Ishikawa (cell line): Measurements from ENCODE around the gene PCBD2.
A peak's percentile ranks its signal among the peaks of the same experiment; 100 is the strongest.

Experiments
- CEBPB ChIP-seq: IDR thresholded peaks from 2 replicates; pipeline ENCODE4 v1.6.1; 2012
- CREB1 ChIP-seq: IDR thresholded peaks from 2 replicates; pipeline ENCODE4 v1.6.1; 2012; ENCODE audit warnings: low read depth
- EGR1 ChIP-seq: IDR thresholded peaks from 2 replicates; pipeline ENCODE4 v1.6.1; 2012
- EP300 ChIP-seq: IDR thresholded peaks from 2 replicates; pipeline ENCODE4 v1.6.1; 2012; ENCODE audit warnings: borderline replicate concordance
- FOXM1 ChIP-seq: IDR thresholded peaks from 2 replicates; pipeline ENCODE4 v1.6.1; 2012; ENCODE audit warnings: low read depth, borderline replicate concordance
- NFIC ChIP-seq: IDR thresholded peaks from 2 replicates; pipeline ENCODE4 v1.6.1; 2012
- RAD21 ChIP-seq: IDR thresholded peaks from 2 replicates; pipeline ENCODE4 v1.6.1; 2012; ENCODE audit warnings: low read depth
- TAF1 ChIP-seq: IDR thresholded peaks from 2 replicates; pipeline ENCODE4 v1.6.1; 2012; ENCODE audit warnings: low read depth, mild to moderate bottlenecking
- TCF12 ChIP-seq: IDR thresholded peaks from 2 replicates; pipeline ENCODE4 v1.6.1; 2012; ENCODE audit warnings: low read depth
- TEAD4 ChIP-seq: IDR thresholded peaks from 2 replicates; pipeline ENCODE4 v1.6.1; 2012
- YY1 ChIP-seq: IDR thresholded peaks from 2 replicates; pipeline ENCODE4 v1.6.1; 2012; ENCODE audit warnings: low read depth
- ZBTB7A ChIP-seq: IDR thresholded peaks from 2 replicates; pipeline ENCODE4 v1.6.1; 2012; ENCODE audit warnings: low read depth
- TF ChIP-seq, protein P1 (sequence below): IDR thresholded peaks from 2 replicates; pipeline ENCODE4 v1.6.1; 2012
- TF ChIP-seq, protein P2 (sequence below): IDR thresholded peaks from 2 replicates; pipeline ENCODE4 v1.6.1; 2012
- TF ChIP-seq, protein P3 (sequence below): IDR thresholded peaks from 2 replicates; pipeline ENCODE4 v1.6.1; 2012; ENCODE audit warnings: low read depth, mild to moderate bottlenecking

PCBD2 gene

DNA sequence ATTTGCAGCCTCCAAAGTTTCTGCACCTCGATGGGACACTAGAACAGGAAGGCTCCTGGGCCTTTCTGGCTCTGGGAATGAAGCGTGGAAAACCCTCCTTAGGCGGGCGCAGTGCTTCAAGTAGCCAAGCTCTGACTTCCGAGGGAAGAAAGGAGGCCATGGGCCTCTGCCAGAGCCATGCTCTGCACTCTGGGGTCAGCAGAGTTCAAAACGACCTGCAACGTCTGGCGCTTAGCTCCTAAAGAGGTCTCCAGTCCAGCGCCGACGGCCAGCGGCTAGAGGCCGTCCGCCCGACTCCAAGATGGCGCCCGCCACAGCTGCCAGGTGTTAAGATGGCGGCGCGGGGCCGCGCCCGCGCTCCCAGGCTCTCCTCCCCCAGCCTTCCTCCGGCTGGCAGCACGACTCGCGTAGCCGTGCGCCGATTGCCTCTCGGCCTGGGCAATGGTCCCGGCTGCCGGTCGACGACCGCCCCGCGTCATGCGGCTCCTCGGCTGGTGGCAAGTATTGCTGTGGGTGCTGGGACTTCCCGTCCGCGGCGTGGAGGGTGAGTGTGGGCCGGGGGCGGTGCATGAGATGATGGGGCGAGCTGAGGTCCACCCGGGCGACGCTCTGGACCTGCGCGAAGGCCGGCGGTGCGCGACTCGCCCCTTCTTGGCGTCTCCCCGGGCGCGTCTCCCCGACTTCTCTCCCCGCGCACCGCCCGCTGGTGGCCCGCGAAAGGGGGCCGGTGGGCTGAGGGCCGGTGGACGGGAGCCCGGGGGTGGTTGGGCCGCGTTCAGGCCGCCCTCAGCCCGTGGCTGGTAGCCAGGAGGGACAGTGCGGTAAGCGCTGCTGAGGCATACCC is 30.7 kb upstream of the PCBD2 start, which contains the start of gene TXNDC15:
Gene TXNDC15 (plus strand): TSS at position 385 of the 844 bp plus-strand sequence. CDS start 57 bp downstream, at position 442.
- TF ChIP-seq YY1 (peak; percentile 100), RAD21 (no peak), NFIC (peak; percentile 36), TCF12 (peak; percentile 72; the same call in 1 of the 2 replicates), EP300 (no peak), ZBTB7A (peak; percentile 79), FOXM1 (no peak), CREB1 (no peak), TAF1 (peak; percentile 100), TEAD4 (peak; percentile 56), EGR1 (peak; percentile 95), CEBPB (no peak)
- TF ChIP-seq, protein P1, sequence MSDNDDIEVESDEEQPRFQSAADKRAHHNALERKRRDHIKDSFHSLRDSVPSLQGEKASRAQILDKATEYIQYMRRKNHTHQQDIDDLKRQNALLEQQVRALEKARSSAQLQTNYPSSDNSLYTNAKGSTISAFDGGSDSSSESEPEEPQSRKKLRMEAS: peak; percentile 89
- TF ChIP-seq, protein P2, sequence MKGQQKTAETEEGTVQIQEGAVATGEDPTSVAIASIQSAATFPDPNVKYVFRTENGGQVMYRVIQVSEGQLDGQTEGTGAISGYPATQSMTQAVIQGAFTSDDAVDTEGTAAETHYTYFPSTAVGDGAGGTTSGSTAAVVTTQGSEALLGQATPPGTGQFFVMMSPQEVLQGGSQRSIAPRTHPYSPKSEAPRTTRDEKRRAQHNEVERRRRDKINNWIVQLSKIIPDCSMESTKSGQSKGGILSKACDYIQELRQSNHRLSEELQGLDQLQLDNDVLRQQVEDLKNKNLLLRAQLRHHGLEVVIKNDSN: no peak
- TF ChIP-seq, protein P3, sequence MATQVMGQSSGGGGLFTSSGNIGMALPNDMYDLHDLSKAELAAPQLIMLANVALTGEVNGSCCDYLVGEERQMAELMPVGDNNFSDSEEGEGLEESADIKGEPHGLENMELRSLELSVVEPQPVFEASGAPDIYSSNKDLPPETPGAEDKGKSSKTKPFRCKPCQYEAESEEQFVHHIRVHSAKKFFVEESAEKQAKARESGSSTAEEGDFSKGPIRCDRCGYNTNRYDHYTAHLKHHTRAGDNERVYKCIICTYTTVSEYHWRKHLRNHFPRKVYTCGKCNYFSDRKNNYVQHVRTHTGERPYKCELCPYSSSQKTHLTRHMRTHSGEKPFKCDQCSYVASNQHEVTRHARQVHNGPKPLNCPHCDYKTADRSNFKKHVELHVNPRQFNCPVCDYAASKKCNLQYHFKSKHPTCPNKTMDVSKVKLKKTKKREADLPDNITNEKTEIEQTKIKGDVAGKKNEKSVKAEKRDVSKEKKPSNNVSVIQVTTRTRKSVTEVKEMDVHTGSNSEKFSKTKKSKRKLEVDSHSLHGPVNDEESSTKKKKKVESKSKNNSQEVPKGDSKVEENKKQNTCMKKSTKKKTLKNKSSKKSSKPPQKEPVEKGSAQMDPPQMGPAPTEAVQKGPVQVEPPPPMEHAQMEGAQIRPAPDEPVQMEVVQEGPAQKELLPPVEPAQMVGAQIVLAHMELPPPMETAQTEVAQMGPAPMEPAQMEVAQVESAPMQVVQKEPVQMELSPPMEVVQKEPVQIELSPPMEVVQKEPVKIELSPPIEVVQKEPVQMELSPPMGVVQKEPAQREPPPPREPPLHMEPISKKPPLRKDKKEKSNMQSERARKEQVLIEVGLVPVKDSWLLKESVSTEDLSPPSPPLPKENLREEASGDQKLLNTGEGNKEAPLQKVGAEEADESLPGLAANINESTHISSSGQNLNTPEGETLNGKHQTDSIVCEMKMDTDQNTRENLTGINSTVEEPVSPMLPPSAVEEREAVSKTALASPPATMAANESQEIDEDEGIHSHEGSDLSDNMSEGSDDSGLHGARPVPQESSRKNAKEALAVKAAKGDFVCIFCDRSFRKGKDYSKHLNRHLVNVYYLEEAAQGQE: no peak

DNA sequence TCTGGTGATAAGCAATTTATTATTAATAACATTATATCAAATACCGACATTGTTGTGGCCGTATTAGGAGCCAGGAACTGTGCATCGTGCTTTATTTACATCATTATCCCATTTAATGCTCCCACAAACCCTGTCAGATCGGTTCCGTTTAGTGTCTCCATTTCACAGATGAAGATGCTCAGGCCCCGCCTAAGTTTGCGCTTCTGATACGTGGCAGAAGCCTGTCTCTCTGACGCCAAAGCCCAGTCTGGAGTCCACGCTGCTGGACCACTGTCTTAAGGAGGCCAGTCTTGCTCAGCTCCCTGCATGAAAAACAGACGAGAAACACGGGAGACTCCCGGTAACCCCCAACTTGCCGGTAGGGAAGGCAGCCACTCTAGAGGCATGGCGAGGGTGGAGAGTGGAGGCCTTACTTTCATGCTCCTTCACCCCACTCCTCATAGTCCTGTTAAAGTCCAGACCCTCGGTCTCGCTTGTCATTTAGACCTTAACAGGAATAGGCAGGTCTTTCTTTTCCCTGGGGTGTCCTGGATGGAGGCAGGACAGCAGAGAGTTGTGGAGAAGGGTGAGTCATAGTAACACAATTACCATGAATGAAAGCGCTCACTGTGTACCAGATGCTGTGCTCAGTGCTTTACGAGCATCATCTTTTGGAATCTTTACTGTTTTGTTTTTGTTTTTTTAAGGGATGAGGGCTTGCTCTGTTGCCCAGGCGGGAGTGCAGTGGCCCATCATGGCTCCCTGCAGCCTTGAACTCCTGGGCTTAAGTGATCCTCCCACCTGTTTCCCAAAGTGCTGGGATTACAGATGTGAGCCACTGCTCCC is 29.9 kb upstream of the PCBD2 start:
- TF ChIP-seq, protein P2: no peak
- TF ChIP-seq, protein P1: no peak
- peak; percentile 5; the same call in 1 of the 2 replicates for TF ChIP-seq ZBTB7A

DNA sequence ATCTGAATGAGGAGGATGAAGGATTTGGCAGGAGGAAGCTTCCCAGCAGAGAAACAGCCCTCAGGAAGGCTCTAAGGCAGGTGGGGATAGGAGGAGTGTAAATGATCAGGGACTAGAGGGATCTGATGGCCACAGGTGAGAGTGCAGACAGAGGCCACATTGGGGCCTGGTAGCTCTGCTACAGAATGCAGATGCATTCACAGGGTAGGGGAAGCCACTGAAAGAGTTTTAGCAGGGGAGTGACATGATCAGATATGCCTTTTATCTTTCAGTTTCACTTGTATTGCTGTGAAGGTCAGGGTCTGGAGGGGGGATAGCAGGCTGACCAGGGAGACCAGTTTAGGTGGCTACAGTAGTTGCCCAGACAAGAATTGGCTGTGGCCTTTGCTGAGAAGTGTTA is 27.8 kb upstream of the PCBD2 start:
- no peak for TF ChIP-seq RAD21
- TF ChIP-seq NFIC: no peak
- TF ChIP-seq, protein P1: no peak
- no peak for TF ChIP-seq EP300
- no peak for TF ChIP-seq YY1
- no peak for TF ChIP-seq EGR1
- TF ChIP-seq FOXM1: no peak
- TF ChIP-seq, protein P2: no peak
- no peak for TF ChIP-seq CREB1
- TF ChIP-seq, protein P3: no peak
- TF ChIP-seq ZBTB7A: no peak
- TF ChIP-seq TCF12: no peak
- TF ChIP-seq TEAD4: no peak
- no peak for TF ChIP-seq CEBPB
- TF ChIP-seq TAF1: no peak

DNA sequence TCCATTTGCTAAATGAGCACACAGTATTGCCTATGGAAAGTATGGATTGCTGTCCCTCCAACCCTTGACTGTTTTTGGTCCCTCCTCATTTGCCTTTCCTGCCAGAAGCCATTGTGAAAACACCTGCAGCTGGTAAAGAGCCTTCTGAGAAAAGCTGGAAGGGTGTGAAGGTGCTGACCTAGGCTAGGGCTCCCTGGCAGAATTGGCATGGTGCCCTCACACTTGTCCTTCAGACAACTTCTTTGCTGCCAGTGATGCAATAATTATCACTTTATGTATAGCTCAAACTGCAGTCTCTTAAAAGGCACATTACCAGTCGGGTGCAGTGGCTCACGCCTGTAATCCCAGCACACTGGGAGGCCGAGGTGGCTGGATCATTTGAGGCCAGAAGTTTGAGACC is 26.5 kb upstream of the PCBD2 start:
- TF ChIP-seq CREB1 (no peak), NFIC (no peak), FOXM1 (no peak), TCF12 (no peak), RAD21 (no peak), EP300 (no peak), ZBTB7A (no peak), YY1 (no peak), TEAD4 (no peak), EGR1 (no peak), TAF1 (no peak), CEBPB (no peak)
- TF ChIP-seq, protein P3: no peak
- TF ChIP-seq, protein P1: no peak
- TF ChIP-seq, protein P2: no peak
